GM12878 (cell line): Measurements from ENCODE around the gene TGM2. TPM values are rescaled to one million over a fixed set of nuclear protein-coding genes. Genes with fewer than 3 reads are reported as not detected.

Experiments
- ATAC-seq: fragments of 200-7000 bp; cut with Tn5 transposase; 3 replicates; pipeline ENCODE4 v1.9.1; 2020; ENCODE audit warnings: mild to moderate bottlenecking, moderate library complexity
- BruUV-seq: library from RNA; stranded (reverse); fragments of 400-500 nt; replicated peaks from 2 replicates; lab custom pipeline; 2021; lab: Mats Ljungman, UMichigan
- CTCF ChIA-PET: fragments of 300-600 bp; sonication (Branson Sonifier 250); formaldehyde crosslinking; extraction: SDS; loops from one replicate; lab custom pipeline; 2021; ENCODE audit warnings: inconsistent platforms; lab: Yijun Ruan, JAX
- POLR2A ChIA-PET: fragments of 350-600 bp; formaldehyde crosslinking; extraction: SDS; loops from one replicate; lab custom pipeline; 2021; ENCODE audit warnings: inconsistent platforms; lab: Charles Lee
- RAD21 ChIA-PET: fragments of 300-600 bp; sonication (Branson Sonifier 250); formaldehyde crosslinking; loops from one replicate; lab custom pipeline; 2023; ENCODE audit warnings: antibody characterized with exemption; ENCODE audit not compliant: unreplicated experiment; lab: Charles Lee
- SMC1A ChIA-PET: fragments of 300-600 bp; sonication (Branson Sonifier 250); formaldehyde crosslinking; loops from one replicate; lab custom pipeline; 2023; ENCODE audit not compliant: unreplicated experiment, uncharacterized antibody; lab: Charles Lee
- DNase-seq: peaks from one replicate; pipeline ENCODE4 v3.0.0-alpha.2; 2011; ENCODE audit warnings: low read depth, low spot score
- FAIRE-seq: peaks from 3 replicates; lab custom pipeline; 2011; peaks lifted over from hg19 to GRCh38; lab: Jason Lieb, UNC
- H2AFZ ChIP-seq: 2 replicates; pipeline ENCODE4 v1.6.0; 2011; ENCODE audit warnings: low read depth, low read length, control low read depth; ENCODE audit not compliant: control insufficient read depth
- H3K27ac ChIP-seq: 2 replicates; pipeline ENCODE4 v1.5.1; 2011; ENCODE audit warnings: control low read depth; ENCODE audit not compliant: control insufficient read depth, insufficient read depth
- H3K27me3 ChIP-seq, 2 experiments: replicated peaks in 1 of 2; 2 replicates each; pipeline versions ENCODE4 v1.6.0 to v1.6.1; 2011; ENCODE audit warnings: low read length in 1 of 2; ENCODE audit not compliant: control insufficient read depth in 2 of 2, insufficient read depth in 2 of 2
- H3K36me3 ChIP-seq, 2 experiments: 2 replicates each; pipeline ENCODE4 v1.5.1; 2011; ENCODE audit warnings: low read length in 1 of 2; ENCODE audit not compliant: control insufficient read depth in 2 of 2, insufficient read depth in 2 of 2
- H3K4me1 ChIP-seq: 2 replicates; pipeline ENCODE4 v1.6.1; 2011; ENCODE audit warnings: mild to moderate bottlenecking, low read length, moderate library complexity, mixed read lengths; ENCODE audit not compliant: control insufficient read depth, insufficient read depth
- H3K4me2 ChIP-seq: 2 replicates; pipeline ENCODE4 v1.6.0; 2011; ENCODE audit warnings: control low read depth; ENCODE audit not compliant: control insufficient read depth, insufficient read depth
- H3K4me3 ChIP-seq: fragments of 200-600 bp; sonication (generic); 2 replicates; pipeline ENCODE4 v1.5.1; 2016
- H3K79me2 ChIP-seq: 2 replicates; pipeline ENCODE4 v1.6.0; 2011; ENCODE audit warnings: low read length; ENCODE audit not compliant: control insufficient read depth, insufficient read depth
- H3K9ac ChIP-seq: 2 replicates; pipeline ENCODE4 v1.8.0; 2011; ENCODE audit warnings: low read length, control low read depth, mixed read lengths; ENCODE audit not compliant: control insufficient read depth, insufficient read depth
- H3K9me3 ChIP-seq: replicated peaks from 3 replicates; pipeline ENCODE4 v1.5.1; 2011; ENCODE audit warnings: mild to moderate bottlenecking, low read length; ENCODE audit not compliant: control insufficient read depth, insufficient read depth
- H4K20me1 ChIP-seq: 2 replicates; pipeline ENCODE4 v1.6.0; 2011; ENCODE audit not compliant: control insufficient read depth, insufficient read depth
- MEF2A ChIP-seq: IDR thresholded peaks from 2 replicates; pipeline ENCODE4 v1.6.1; 2011; ENCODE audit warnings: low read depth, mild to moderate bottlenecking, low read length, moderate library complexity; ENCODE audit not compliant: insufficient read depth
- NBN ChIP-seq: fragments of 450-650 bp; IDR thresholded peaks from 2 replicates; pipeline ENCODE4 v1.6.1; 2016
- NFIC ChIP-seq: IDR thresholded peaks from 2 replicates; pipeline ENCODE4 v1.6.1; 2012; ENCODE audit warnings: low read depth, mild to moderate bottlenecking, inconsistent platforms, low read length, moderate library complexity
- SIN3A ChIP-seq: IDR thresholded peaks from 2 replicates; pipeline ENCODE4 v1.6.1; 2012; ENCODE audit warnings: low read depth, low read length, improper control_type of control experiment
- SUPT20H ChIP-seq: IDR thresholded peaks from 2 replicates; pipeline ENCODE4 v1.6.1; 2011; ENCODE audit warnings: low read depth, mild to moderate bottlenecking, low read length, moderate library complexity, borderline replicate concordance; ENCODE audit not compliant: control insufficient read depth
- ZNF384 ChIP-seq: IDR thresholded peaks from 2 replicates; pipeline ENCODE4 v1.6.1; 2012; ENCODE audit warnings: low read depth, mild to moderate bottlenecking, low read length, improper control_type of control experiment, borderline replicate concordance
- WGBS: methylation state at CpG from one replicate; pipeline ENCODE4 v1.1.6; 2016; ENCODE audit warnings: low lambda C conversion rate; ENCODE audit not compliant: insufficient replicate concordance, insufficient coverage; ENCODE audit errors: missing lambda C conversion rate; 5-methylcytosine and 5-hydroxymethylcytosine counted together
- in situ Hi-C: fragments of 300-500 bp; cut with MboI; formaldehyde crosslinking; loops from 9 replicates; pipeline ENCODE4 v1.14.3; 2018; ENCODE audit warnings: mixed read lengths
- intact Hi-C: fragments of 100-400 bp; cut with micrococcal nuclease; formaldehyde crosslinking; loops from one replicate; pipeline ENCODE4 v1.14.2; 2022; ENCODE audit not compliant: unreplicated experiment
- polyA plus RNA-seq, 11 experiments: library from polyadenylated mRNA; depleted of rRNA in 4 of 11; unstranded in 6 of 11; stranded (reverse) in 5 of 11; fragments of >200 nt; fragmentation: Nextera tagmentation in 4 of 11; fragmentation: Illumina TruSeq in 1 of 11; extraction: Ambion mirVana in 4 of 11; extraction: Trizol in 1 of 11; gene quantifications; 1 replicate in 1 of 11; 2 replicates in 10 of 11; pipeline versions ENCODE4 v1.2.1 to v1.2.3, GENCODE V29; 2011 to 2016; ENCODE audit warnings: inconsistent platforms in 2 of 11, missing spikeins in 2 of 11, low read depth in 1 of 11
- total RNA-seq, 4 experiments: library from RNA; depleted of rRNA in 3 of 4; stranded (reverse); fragments of >200 nt in 3 of 4; fragmentation: Illumina TruSeq in 1 of 4; extraction: Trizol in 1 of 4; gene quantifications; 2 replicates each; pipeline versions ENCODE4 v1.2.1 to v1.2.3, GENCODE V29; 2013 to 2021
- TF ChIP-seq, protein P1 (sequence below): fragments of 450-650 bp; conservative IDR thresholded peaks from 2 replicates; pipeline ENCODE4 v1.6.1; 2017; ENCODE audit warnings: mild to moderate bottlenecking, moderate library complexity
- TF ChIP-seq, protein P2 (sequence below): fragments of 450-650 bp; IDR thresholded peaks from 2 replicates; pipeline ENCODE4 v1.6.1; 2017; ENCODE audit warnings: mild to moderate bottlenecking, moderate library complexity
- TF ChIP-seq, protein P3 (sequence below): IDR thresholded peaks from 2 replicates; pipeline ENCODE4 v1.6.1; 2011; ENCODE audit warnings: low read depth, low read length, improper control_type of control experiment, borderline replicate concordance

TGM2 gene
- total and polyA plus RNA-seq, 10 of the 15 experiments (the other 5 are each of a cell fraction or from before 2014, with no cell fraction given): 0.11 to 1.9 (median 0.51) TPM

- TF ChIP-seq, protein P1, sequence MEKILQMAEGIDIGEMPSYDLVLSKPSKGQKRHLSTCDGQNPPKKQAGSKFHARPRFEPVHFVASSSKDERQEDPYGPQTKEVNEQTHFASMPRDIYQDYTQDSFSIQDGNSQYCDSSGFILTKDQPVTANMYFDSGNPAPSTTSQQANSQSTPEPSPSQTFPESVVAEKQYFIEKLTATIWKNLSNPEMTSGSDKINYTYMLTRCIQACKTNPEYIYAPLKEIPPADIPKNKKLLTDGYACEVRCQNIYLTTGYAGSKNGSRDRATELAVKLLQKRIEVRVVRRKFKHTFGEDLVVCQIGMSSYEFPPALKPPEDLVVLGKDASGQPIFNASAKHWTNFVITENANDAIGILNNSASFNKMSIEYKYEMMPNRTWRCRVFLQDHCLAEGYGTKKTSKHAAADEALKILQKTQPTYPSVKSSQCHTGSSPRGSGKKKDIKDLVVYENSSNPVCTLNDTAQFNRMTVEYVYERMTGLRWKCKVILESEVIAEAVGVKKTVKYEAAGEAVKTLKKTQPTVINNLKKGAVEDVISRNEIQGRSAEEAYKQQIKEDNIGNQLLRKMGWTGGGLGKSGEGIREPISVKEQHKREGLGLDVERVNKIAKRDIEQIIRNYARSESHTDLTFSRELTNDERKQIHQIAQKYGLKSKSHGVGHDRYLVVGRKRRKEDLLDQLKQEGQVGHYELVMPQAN: no peak
- TF ChIP-seq, all 136 proteins: peak for 0
Observed at GRCh38 chr20:38121741-38122140, 43.3 kb downstream of the TGM2 start (continued).

GRCh38 chr20:38120625-38120988 is 44.5 kb downstream of the TGM2 start:
- RAD21 ChIA-PET: interaction anchor here (1.8 kb wide), 1 partner anchor 47 kb away, joined by 4 read pairs; no protein-coding TSS in a partner anchor
- peaks cover 9% of the 10 kb centered on the region for H3K4me1 ChIP-seq
- H3K36me3 ChIP-seq: no peaks in the 10 kb centered on the region
- no peak for FAIRE-seq
- TF ChIP-seq NFIC: no peak
- TF ChIP-seq, protein P2, sequence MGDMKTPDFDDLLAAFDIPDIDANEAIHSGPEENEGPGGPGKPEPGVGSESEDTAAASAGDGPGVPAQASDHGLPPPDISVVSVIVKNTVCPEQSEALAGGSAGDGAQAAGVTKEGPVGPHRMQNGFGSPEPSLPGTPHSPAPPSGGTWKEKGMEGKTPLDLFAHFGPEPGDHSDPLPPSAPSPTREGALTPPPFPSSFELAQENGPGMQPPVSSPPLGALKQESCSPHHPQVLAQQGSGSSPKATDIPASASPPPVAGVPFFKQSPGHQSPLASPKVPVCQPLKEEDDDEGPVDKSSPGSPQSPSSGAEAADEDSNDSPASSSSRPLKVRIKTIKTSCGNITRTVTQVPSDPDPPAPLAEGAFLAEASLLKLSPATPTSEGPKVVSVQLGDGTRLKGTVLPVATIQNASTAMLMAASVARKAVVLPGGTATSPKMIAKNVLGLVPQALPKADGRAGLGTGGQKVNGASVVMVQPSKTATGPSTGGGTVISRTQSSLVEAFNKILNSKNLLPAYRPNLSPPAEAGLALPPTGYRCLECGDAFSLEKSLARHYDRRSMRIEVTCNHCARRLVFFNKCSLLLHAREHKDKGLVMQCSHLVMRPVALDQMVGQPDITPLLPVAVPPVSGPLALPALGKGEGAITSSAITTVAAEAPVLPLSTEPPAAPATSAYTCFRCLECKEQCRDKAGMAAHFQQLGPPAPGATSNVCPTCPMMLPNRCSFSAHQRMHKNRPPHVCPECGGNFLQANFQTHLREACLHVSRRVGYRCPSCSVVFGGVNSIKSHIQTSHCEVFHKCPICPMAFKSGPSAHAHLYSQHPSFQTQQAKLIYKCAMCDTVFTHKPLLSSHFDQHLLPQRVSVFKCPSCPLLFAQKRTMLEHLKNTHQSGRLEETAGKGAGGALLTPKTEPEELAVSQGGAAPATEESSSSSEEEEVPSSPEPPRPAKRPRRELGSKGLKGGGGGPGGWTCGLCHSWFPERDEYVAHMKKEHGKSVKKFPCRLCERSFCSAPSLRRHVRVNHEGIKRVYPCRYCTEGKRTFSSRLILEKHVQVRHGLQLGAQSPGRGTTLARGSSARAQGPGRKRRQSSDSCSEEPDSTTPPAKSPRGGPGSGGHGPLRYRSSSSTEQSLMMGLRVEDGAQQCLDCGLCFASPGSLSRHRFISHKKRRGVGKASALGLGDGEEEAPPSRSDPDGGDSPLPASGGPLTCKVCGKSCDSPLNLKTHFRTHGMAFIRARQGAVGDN: no peak
- no peak for TF ChIP-seq SIN3A
- no peak for TF ChIP-seq MEF2A
- TF ChIP-seq SUPT20H: no peak
- no peak for TF ChIP-seq NBN
- no peak for TF ChIP-seq ZNF384
- TF ChIP-seq, protein P3, sequence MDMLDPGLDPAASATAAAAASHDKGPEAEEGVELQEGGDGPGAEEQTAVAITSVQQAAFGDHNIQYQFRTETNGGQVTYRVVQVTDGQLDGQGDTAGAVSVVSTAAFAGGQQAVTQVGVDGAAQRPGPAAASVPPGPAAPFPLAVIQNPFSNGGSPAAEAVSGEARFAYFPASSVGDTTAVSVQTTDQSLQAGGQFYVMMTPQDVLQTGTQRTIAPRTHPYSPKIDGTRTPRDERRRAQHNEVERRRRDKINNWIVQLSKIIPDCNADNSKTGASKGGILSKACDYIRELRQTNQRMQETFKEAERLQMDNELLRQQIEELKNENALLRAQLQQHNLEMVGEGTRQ: no peak
- no peak overlapping the region for H3K27ac ChIP-seq
- POLR2A ChIA-PET: no interaction called here
- H3K27me3 ChIP-seq: no peaks in the 10 kb centered on the region
- H2AFZ ChIP-seq: no peak overlapping the region
- no peak overlapping the region for H3K9ac ChIP-seq
- H3K79me2 ChIP-seq: no peaks in the 10 kb centered on the region
- intact Hi-C loops: no loop called here
- no peak overlapping the region for H3K4me3 ChIP-seq
- DNase-seq: no peak
- no peaks in the 10 kb centered on the region for H3K9me3 ChIP-seq
- no peak overlapping the region for H3K4me2 ChIP-seq
- SMC1A ChIA-PET: no interaction called here
- CTCF ChIA-PET: no interaction called here
- in situ Hi-C loops: no loop called here
- no peaks in the 10 kb centered on the region for H4K20me1 ChIP-seq
- no TSS peak for BruUV-seq
- WGBS: 62% methylated on average over 4 of the region's 4 CpGs
- ATAC-seq: no peak
